Gastrocnemius medialis (tissue), 4 donors: ENCODE measurements around the gene SIMC1.

Experiments used
- POLR2A ChIP-seq, 2 donors: fragments of 450-650 bp; IDR thresholded peaks; one replicate each; pipeline ENCODE4 v1.6.1; 2017; ENCODE audit warnings: antibody characterized with exemption in 2 of 2, mild to moderate bottlenecking in 2 of 2, moderate library complexity in 2 of 2
- TF ChIP-seq, protein P1 (sequence below), 5 experiments: fragments of 450-650 bp in 3 of 5; fragments of 200-600 bp in 2 of 5; sonication (generic) in 2 of 5; IDR thresholded peaks in 4 of 5; conservative IDR thresholded peaks in 1 of 5; 1 replicate in 4 of 5; 2 replicates in 1 of 5; pipeline ENCODE4 v1.5.1; 2016 to 2019; ENCODE audit warnings: antibody characterized with exemption in 5 of 5, mild to moderate bottlenecking in 3 of 5, moderate library complexity in 3 of 5

DNA sequence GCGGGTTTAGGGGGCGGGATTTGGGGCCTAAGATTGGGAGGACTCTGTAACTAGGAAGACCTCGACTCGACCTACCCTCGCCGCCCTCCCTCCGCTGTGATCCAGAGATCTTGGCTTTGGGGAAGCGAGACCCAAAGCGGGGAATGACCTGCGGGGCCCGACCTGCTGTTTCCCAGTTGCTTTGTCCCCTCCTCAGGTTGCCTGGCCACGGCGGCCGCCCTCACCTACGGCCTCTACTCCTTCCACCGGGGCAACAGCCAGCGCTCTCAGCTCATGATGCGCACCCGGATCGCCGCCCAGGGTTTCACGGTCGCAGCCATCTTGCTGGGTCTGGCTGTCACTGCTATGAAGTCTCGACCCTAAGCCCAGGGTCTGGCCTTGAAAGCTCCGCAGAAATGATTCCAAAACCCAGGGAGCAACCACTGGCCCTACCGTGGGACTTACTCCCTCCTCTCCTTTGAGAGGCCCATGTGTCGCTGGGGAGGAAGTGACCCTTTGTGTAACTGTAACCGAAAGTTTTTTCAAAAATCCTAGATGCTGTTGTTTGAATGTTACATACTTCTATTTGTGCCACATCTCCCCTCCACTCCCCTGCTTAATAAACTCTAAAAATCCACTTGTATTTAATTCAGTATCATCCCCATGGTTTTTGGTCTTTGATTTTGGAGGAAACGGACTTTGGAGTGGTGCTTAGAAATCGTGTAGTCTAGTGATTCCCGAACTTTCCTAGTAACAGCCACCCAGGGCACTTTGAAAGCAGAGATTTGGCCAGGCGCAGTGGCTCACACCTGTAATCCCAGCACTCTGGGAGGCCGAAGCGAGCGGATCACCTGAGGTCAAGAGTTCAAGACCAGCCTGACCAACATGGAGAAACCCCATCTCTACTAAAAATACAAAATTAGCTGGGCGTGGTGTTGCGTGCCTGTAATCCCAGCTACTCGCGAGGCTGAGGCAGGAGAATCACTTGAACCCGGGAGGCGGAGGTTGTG lies 151.2 kb downstream of the SIMC1 start:
- TF ChIP-seq, protein P1, sequence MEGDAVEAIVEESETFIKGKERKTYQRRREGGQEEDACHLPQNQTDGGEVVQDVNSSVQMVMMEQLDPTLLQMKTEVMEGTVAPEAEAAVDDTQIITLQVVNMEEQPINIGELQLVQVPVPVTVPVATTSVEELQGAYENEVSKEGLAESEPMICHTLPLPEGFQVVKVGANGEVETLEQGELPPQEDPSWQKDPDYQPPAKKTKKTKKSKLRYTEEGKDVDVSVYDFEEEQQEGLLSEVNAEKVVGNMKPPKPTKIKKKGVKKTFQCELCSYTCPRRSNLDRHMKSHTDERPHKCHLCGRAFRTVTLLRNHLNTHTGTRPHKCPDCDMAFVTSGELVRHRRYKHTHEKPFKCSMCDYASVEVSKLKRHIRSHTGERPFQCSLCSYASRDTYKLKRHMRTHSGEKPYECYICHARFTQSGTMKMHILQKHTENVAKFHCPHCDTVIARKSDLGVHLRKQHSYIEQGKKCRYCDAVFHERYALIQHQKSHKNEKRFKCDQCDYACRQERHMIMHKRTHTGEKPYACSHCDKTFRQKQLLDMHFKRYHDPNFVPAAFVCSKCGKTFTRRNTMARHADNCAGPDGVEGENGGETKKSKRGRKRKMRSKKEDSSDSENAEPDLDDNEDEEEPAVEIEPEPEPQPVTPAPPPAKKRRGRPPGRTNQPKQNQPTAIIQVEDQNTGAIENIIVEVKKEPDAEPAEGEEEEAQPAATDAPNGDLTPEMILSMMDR (IDR thresholded peaks at IDR 0.05 in 4 of 5, conservative IDR thresholded peaks at IDR 0.05 in 1 of 5) = peak in 1 of 5 experiments; percentile 2
- peak; percentile 54 to 67 for TF ChIP-seq POLR2A (IDR thresholded peaks at IDR 0.05)
